Smooth muscle cell (in vitro differentiated cells): ENCODE results near the gene PI4KB. TPM values are rescaled to one million over a fixed set of nuclear protein-coding genes. Genes with fewer than 3 reads are reported as not detected.

Experiments
- DNase-seq: peaks from one replicate; lab custom pipeline; 2025; ENCODE audit not compliant: unreplicated experiment; lab: John Stamatoyannopoulos, UW
- H2AFZ ChIP-seq: fragments of 200-600 bp; sonication (generic); 2 replicates; pipeline ENCODE4 v1.6.0; 2016; ENCODE audit warnings: antibody characterized with exemption, low read depth, mild to moderate bottlenecking
- H3F3A ChIP-seq: fragments of 200-600 bp; sonication (generic); 2 replicates; pipeline ENCODE4 v1.6.0; 2017; ENCODE audit warnings: antibody characterized with exemption, low read depth
- H3K27ac ChIP-seq: fragments of 200-600 bp; sonication (generic); 2 replicates; pipeline ENCODE4 v1.5.1; 2016; ENCODE audit warnings: low read depth, mild to moderate bottlenecking
- H3K27me3 ChIP-seq: fragments of 200-600 bp; sonication (generic); 2 replicates; pipeline ENCODE4 v1.6.1; 2016; ENCODE audit warnings: low read depth, mild to moderate bottlenecking
- H3K36me3 ChIP-seq: fragments of 200-600 bp; sonication (generic); 2 replicates; pipeline ENCODE4 v1.5.1; 2016; ENCODE audit warnings: low read depth
- H3K4me1 ChIP-seq: fragments of 200-600 bp; sonication (generic); 2 replicates; pipeline ENCODE4 v1.5.1; 2016; ENCODE audit warnings: low read depth
- H3K4me2 ChIP-seq: fragments of 200-600 bp; sonication (generic); 2 replicates; pipeline ENCODE4 v1.6.0; 2016; ENCODE audit warnings: mild to moderate bottlenecking
- H3K4me3 ChIP-seq: fragments of 200-600 bp; sonication (generic); 2 replicates; pipeline ENCODE4 v1.5.1; 2016; ENCODE audit warnings: mild to moderate bottlenecking
- H3K79me2 ChIP-seq: fragments of 200-600 bp; sonication (generic); 2 replicates; pipeline ENCODE4 v1.6.0; 2016; ENCODE audit warnings: low read depth, mild to moderate bottlenecking
- H3K9ac ChIP-seq: fragments of 200-600 bp; sonication (generic); 2 replicates; pipeline ENCODE4 v1.6.0; 2016; ENCODE audit warnings: low read depth
- H3K9me3 ChIP-seq: fragments of 200-600 bp; sonication (generic); replicated peaks from 2 replicates; pipeline ENCODE4 v1.5.1; 2016; ENCODE audit warnings: low read depth
- H4K20me1 ChIP-seq: fragments of 200-600 bp; sonication (generic); 2 replicates; pipeline ENCODE4 v1.6.0; 2016; ENCODE audit warnings: low read depth
- CTCF ChIP-seq: fragments of 200-600 bp; sonication (generic); IDR thresholded peaks from 2 replicates; pipeline ENCODE4 v1.5.1; 2017; ENCODE audit warnings: borderline replicate concordance, mild to moderate bottlenecking, antibody characterized with exemption; ENCODE audit not compliant: insufficient read depth, poor library complexity, severe bottlenecking
- WGBS: methylation state at CpG from one replicate; pipeline ENCODE4 v1.1.7; 2016; ENCODE audit warnings: low lambda C conversion rate; 5-methylcytosine and 5-hydroxymethylcytosine counted together
- polyA plus RNA-seq: library from polyadenylated mRNA; unstranded; fragments of >200 nt; fragmentation: Nextera tagmentation; extraction: Ambion mirVana; gene quantifications from 2 replicates; pipeline ENCODE4 v1.2.1, GENCODE V29; 2016
- total RNA-seq: library from RNA; depleted of rRNA; stranded (reverse); fragments of >200 nt; gene quantifications from 2 replicates; pipeline ENCODE4 v1.2.3, GENCODE V29; 2014

Gene PI4KB
- total and polyA plus RNA-seq, 2 experiments from 2014 or later, result 32.2 to 46.7 TPM

- H2AFZ ChIP-seq, result no peak overlapping the region
- 96% methylated on average over 2 of the region's 2 CpGs for WGBS
- no peaks in the 10 kb centered on the region for H3K36me3 ChIP-seq
- TF ChIP-seq CTCF, result no peak
- peaks cover 6% of the 10 kb centered on the region for H3K4me1 ChIP-seq
- no peak overlapping the region for H3K4me2 ChIP-seq
- H4K20me1 ChIP-seq, result no peaks in the 10 kb centered on the region
- no peaks in the 10 kb centered on the region for H3K27me3 ChIP-seq
- H3K79me2 ChIP-seq, result no peaks in the 10 kb centered on the region
- H3K9me3 ChIP-seq, result no peaks in the 10 kb centered on the region
- DNase-seq, result no peak
- H3K4me3 ChIP-seq, result no peak overlapping the region
- peak overlapping the region; percentile 67 for H3K27ac ChIP-seq
- no peak overlapping the region for H3K9ac ChIP-seq
- H3F3A ChIP-seq, result peaks cover 12% of the 10 kb centered on the region
Measured at GRCh38 chr1:151342021-151342420, 14.8 kb upstream of the PI4KB start.

GRCh38 chr1:151340870-151341754 is 13.9 kb upstream of the PI4KB start:
- Histone ChIP-seq H4K20me1 (no peaks in the 10 kb centered on the region), H3K27me3 (no peaks in the 10 kb centered on the region), H3K4me1 (peaks cover 4% of the 10 kb centered on the region), H3K9me3 (no peaks in the 10 kb centered on the region), H3K4me2 (peak overlapping the region; percentile 68), H3K36me3 (no peaks in the 10 kb centered on the region), H2AFZ (no peak overlapping the region), H3K27ac (peak overlapping the region; percentile 67), H3K4me3 (no peak overlapping the region), H3F3A (peaks cover 12% of the 10 kb centered on the region), H3K79me2 (no peaks in the 10 kb centered on the region), H3K9ac (no peak overlapping the region)
- TF ChIP-seq CTCF, result peak; percentile 74
- whole genome bisulfite sequencing, result 37% methylated on average over 7 of the region's 7 CpGs
- DNase-seq, result no peak

GRCh38 chr1:151336556-151336955 is 9.3 kb upstream of the PI4KB start:
- Histone ChIP-seq H3K9me3 (no peaks in the 10 kb centered on the region), H3K36me3 (no peaks in the 10 kb centered on the region)
- WGBS, result 93% methylated on average over 3 of the region's 3 CpGs

More at GRCh38 chr1:151336556-151336955, 9.3 kb upstream of the PI4KB start:
- H3K4me3 ChIP-seq, result no peak overlapping the region
- DNase-seq, result no peak
- peaks cover 6% of the 10 kb centered on the region for H3F3A ChIP-seq
- TF ChIP-seq CTCF, result no peak
- H3K4me1 ChIP-seq, result no peaks in the 10 kb centered on the region
- no peak overlapping the region for H3K9ac ChIP-seq
- no peaks in the 10 kb centered on the region for H4K20me1 ChIP-seq
- H3K27me3 ChIP-seq, result no peaks in the 10 kb centered on the region
- no peak overlapping the region for H3K27ac ChIP-seq
- H2AFZ ChIP-seq, result no peak overlapping the region
- no peaks in the 10 kb centered on the region for H3K79me2 ChIP-seq
- no peak overlapping the region for H3K4me2 ChIP-seq
